ENCODE measurements around the gene HOXC5.

GRCh38 chr12:54019091-54019811 is 13.6 kb upstream of the HOXC5 start:
- no peak for TF ChIP-seq MAX (IDR thresholded peaks at IDR 0.05)
- TF ChIP-seq ZBTB33 (IDR thresholded peaks at IDR 0.05), result no peak
- no peak for TF ChIP-seq CTCF (IDR thresholded peaks at IDR 0.05; ENCODE audit: low read depth, low read length, missing input control)
- TF ChIP-seq ATF3 (IDR thresholded peaks at IDR 0.05), result no peak
- no peak for TF ChIP-seq EGR1 (IDR thresholded peaks at IDR 0.05; ENCODE audit: low read depth in 2 of 2)
- TF ChIP-seq REST (IDR thresholded peaks at IDR 0.05), result no peak
- TF ChIP-seq NR2F2 (IDR thresholded peaks at IDR 0.05), result no peak
- TF ChIP-seq FOXA1 (IDR thresholded peaks at IDR 0.05), result no peak
- no peak for TF ChIP-seq JUND (IDR thresholded peaks at IDR 0.05)
- no peak for TF ChIP-seq YY1 (IDR thresholded peaks at IDR 0.05)
- no peak for TF ChIP-seq HNF4G (IDR thresholded peaks at IDR 0.05)
- TF ChIP-seq RAD21 (IDR thresholded peaks at IDR 0.05), result no peak
- TF ChIP-seq SP1 (IDR thresholded peaks at IDR 0.05), result no peak

All from liver (tissue), 3 donors.